NCI-H1105 treated with DMSO at 0.1 percent for 48 hours (cell line): Measurements from ENCODE around the gene SFR1.
"Not testable (repeated sequence)": the region's sequence is repeated elsewhere in the genome, so short reads cannot be mapped to it uniquely, and the experiment has no call there.

Source experiments
- DNase-seq: peaks from one replicate; lab custom pipeline; 2025; lab: John Stamatoyannopoulos, UW

The SFR1 gene

GRCh38 chr10:104174136-104174535 is 52.2 kb downstream of the SFR1 start:
- DNase-seq = not testable (repeated sequence)
